SK-N-MC (cell line): ENCODE results near the gene DNAI1.

ENCODE experiments used
- EZH2 ChIP-seq: fragments of 200-600 bp; sonication (generic); IDR thresholded peaks from one replicate; pipeline ENCODE4 v1.6.1; 2017; ENCODE audit warnings: antibody characterized with exemption
- POLR2AphosphoS5 ChIP-seq: IDR thresholded peaks from 2 replicates; pipeline ENCODE4 v1.6.1; 2012; ENCODE audit warnings: mild to moderate bottlenecking, low read depth, low read length, borderline replicate concordance

GRCh38 chr9:34546102-34546833 lies 87.7 kb downstream of the DNAI1 start:
- TF ChIP-seq EZH2 (no peak), POLR2AphosphoS5 (no peak)
